AG04450 (cell line): ENCODE measurements around the gene ZDHHC14. TPM values are rescaled to one million over a fixed set of nuclear protein-coding genes. Genes with fewer than 3 reads are reported as not detected.

Experiments
- CTCF ChIA-PET: fragments of 300-600, 350-600 bp; formaldehyde crosslinking; extraction: SDS; loops from one replicate; lab custom pipeline; 2022; ENCODE audit warnings: antibody characterized with exemption, inconsistent platforms; lab: Charles Lee
- POLR2A ChIA-PET: fragments of 350-600 bp; formaldehyde crosslinking; extraction: SDS; loops from one replicate; lab custom pipeline; 2021; ENCODE audit warnings: antibody characterized with exemption, inconsistent platforms; lab: Yijun Ruan, JAX
- DNase-seq: peaks from one replicate; pipeline ENCODE4 v3.0.0-alpha.2; 2011; ENCODE audit warnings: low read depth, low spot score
- H3K27ac ChIP-seq: one replicate; pipeline ENCODE4 v1.5.1; 2012; ENCODE audit warnings: low read depth, low read length, control low read depth
- H3K27me3 ChIP-seq: one replicate; pipeline ENCODE4 v1.6.0; 2012; ENCODE audit warnings: low read length; ENCODE audit not compliant: control insufficient read depth, insufficient read depth
- H3K4me3 ChIP-seq: 2 replicates; pipeline ENCODE4 v1.5.1; 2011; ENCODE audit warnings: mild to moderate bottlenecking, low read depth, low read length, control low read depth
- H3K9me3 ChIP-seq: 2 replicates; pipeline ENCODE4 v1.5.1; 2012; ENCODE audit warnings: low read length; ENCODE audit not compliant: control insufficient read depth, insufficient read depth
- CTCF ChIP-seq: IDR thresholded peaks from 2 replicates; pipeline ENCODE4 v1.5.1; 2011; ENCODE audit warnings: low read depth, low read length, control low read depth, inconsistent platforms
- polyA plus RNA-seq: library from polyadenylated mRNA; depleted of rRNA; stranded (reverse); fragments of >200 nt; gene quantifications from 2 replicates; pipeline ENCODE4 v1.2.3, GENCODE V29; 2011

ZDHHC14 gene
- polyA plus RNA-seq, 1 experiment: 2.2 TPM

- no peak for TF ChIP-seq CTCF
- H3K27ac ChIP-seq: no peak overlapping the region
- peaks cover 4% of the 10 kb centered on the region for H3K27me3 ChIP-seq
- CTCF ChIA-PET: no interaction called here
- no peaks in the 10 kb centered on the region for H3K9me3 ChIP-seq
- POLR2A ChIA-PET: no interaction called here
- no peak for DNase-seq
- no peak overlapping the region for H3K4me3 ChIP-seq
Observed at GRCh38 chr6:157539900-157540752, 159.1 kb downstream of the ZDHHC14 start.

- DNase-seq: no peak
- Histone ChIP-seq H3K27me3 (peaks cover 4% of the 10 kb centered on the region), H3K27ac (no peak overlapping the region), H3K4me3 (no peak overlapping the region), H3K9me3 (no peaks in the 10 kb centered on the region)
- TF ChIP-seq CTCF: no peak
- POLR2A ChIA-PET: no interaction called here
- CTCF ChIA-PET: no interaction called here
Observed at GRCh38 chr6:157541618-157542413, 160.8 kb downstream of the ZDHHC14 start.

GRCh38 chr6:157542414-157543160, 161.6 kb downstream of the ZDHHC14 start:
- no peak overlapping the region for H3K4me3 ChIP-seq
- H3K9me3 ChIP-seq: no peaks in the 10 kb centered on the region
- peaks cover 4% of the 10 kb centered on the region for H3K27me3 ChIP-seq
- POLR2A ChIA-PET: no interaction called here
- no peak overlapping the region for H3K27ac ChIP-seq
- no peak for TF ChIP-seq CTCF
- no peak for DNase-seq
- CTCF ChIA-PET: no interaction called here

GRCh38 chr6:157546321-157546720, 165.3 kb downstream of the ZDHHC14 start:
- CTCF ChIA-PET: no interaction called here
- Histone ChIP-seq H3K4me3 (no peak overlapping the region), H3K9me3 (no peaks in the 10 kb centered on the region), H3K27ac (no peak overlapping the region), H3K27me3 (no peaks in the 10 kb centered on the region)
- TF ChIP-seq CTCF: no peak
- no peak for DNase-seq
- POLR2A ChIA-PET: no interaction called here
